Kidney glomerular epithelial cell (primary cell): ENCODE results near the gene GSK3B.

ENCODE experiments used
- DNase-seq: peaks from one replicate; lab custom pipeline; 2025; lab: John Stamatoyannopoulos, UW

The GSK3B gene

GRCh38 chr3:119873646-119874045 is 220.6 kb downstream of the GSK3B start:
- DNase-seq: no peak

DNA sequence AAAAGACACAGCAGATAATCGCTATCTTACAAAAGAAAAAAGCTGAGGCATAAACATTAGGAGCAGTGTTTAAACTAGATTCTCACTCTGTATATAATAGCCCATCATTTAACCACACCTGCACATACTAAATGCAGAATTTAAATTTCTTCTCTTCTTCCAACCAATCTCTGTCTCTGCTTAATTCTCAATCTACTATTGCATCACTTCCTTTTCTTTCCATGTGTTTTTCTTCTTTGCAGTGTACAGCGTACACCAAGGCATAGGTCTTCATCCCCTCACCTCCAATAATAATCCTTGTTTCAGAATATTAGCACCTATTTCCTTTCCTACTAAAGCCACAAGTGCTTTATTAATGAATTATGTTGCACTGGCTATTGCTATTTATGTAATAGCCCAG is 221.5 kb downstream of the GSK3B start:
- no peak for DNase-seq

GRCh38 chr3:119871571-119871970 is 222.7 kb downstream of the GSK3B start:
- DNase-seq: no peak

DNA sequence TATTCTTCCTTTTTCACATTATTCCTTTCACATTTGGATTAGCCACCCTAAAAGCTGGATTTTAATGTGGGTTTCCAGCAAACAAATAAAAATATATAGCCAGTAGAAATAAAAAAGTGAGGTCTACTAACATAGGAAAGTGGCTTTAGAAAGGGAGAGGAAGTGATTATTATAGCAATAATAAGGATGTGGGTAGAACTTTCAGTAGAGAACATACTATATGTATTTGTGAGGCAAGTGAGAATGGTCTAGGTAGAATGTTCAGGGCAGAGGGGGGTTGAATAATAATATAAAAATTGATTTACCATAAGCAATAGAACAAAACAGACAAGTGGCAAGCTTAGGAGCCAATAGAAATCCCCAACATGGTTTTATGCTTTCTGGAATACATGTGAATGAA is 223.7 kb downstream of the GSK3B start:
- DNase-seq: no peak

DNA sequence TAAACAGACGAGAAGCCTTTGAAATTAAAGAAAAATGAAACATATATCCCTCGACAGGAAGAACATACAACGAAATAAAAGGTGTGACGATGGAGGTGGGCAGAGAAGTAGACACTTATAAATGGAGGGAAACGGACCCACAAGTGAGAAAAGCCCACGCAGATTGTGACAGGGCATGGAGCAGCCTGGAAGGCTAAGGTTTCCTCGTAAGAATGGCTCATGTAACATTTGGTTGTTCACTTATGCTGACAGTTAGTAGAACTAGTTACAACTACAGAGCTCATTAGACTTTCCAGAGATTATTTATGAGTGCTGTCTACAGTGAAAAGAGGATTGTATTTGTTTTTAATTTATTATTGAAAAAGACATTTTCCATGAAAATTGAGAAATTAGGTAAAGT is 229.8 kb downstream of the GSK3B start:
- DNase-seq: no peak

DNA sequence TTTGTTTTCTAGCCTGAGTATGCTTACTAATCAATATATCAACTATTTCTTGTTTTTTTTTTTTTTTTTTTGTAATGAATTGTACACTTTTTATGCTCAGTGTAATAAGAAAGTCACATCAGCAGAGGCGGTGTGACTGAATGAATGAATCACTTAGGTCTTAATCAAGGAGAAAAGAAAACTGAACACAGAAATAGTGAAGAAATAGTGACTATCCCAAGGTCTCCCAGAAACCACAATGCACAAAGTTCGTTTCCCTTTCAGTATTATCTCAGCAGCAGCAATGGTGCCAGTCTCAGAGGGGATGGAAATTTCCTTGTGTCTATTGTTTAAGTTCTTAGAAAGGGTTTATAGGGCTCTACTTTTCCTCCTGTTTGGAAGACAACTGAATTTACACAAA is 231.6 kb downstream of the GSK3B start:
- no peak for DNase-seq

GRCh38 chr3:119861681-119862080 is 232.6 kb downstream of the GSK3B start:
- no peak for DNase-seq

DNA sequence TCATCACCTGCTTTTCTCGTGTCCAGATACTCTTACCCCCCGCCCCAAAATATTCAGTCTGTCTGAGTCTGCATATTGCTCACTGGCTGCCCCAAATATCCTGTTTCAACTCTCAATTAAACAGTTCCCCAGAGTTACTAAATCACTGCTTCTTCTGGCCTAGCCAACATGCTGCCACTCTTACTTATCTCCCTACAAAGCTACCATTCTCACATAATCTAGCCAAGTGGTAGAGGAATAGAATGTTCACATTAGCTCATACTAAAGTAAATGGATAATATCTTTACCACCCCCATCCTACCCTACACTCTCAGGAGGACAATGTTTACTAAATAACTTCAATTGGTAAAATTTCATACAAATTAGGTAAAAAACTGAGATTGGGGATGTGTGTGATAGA is 234.5 kb downstream of the GSK3B start:
- DNase-seq: no peak

GRCh38 chr3:119858957-119859356 is 235.3 kb downstream of the GSK3B start:
- DNase-seq: no peak

- DNase-seq: no peak
These were observed 237.6 kb downstream of the GSK3B start for GRCh38 chr3:119856695-119857094.

GRCh38 chr3:119849126-119849525 is 245.1 kb downstream of the GSK3B start:
- DNase-seq: no peak

GRCh38 chr3:119841808-119842471 is 252.3 kb downstream of the GSK3B start:
- DNase-seq: no peak

DNA sequence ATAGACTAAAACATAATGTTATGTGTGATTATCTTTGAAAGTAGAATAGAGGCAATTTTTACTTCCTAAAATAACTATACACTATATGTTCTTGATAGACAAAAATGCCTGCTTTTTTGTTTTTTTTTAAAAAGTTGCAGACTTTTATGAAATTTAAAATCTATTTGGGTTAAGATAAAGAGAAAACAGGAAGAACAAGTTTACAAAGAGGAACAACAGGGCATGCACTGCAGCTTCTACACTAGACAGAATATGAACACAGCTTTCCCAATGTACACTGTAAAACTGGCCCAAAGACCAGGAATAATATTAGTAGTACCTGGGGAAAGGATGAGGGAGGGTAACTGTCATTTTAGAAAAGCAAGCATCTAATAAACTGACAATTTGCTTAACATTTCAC is 258.7 kb downstream of the GSK3B start:
- no peak for DNase-seq

GRCh38 chr3:119834754-119835370 is 259.4 kb downstream of the GSK3B start:
- DNase-seq: no peak

DNA sequence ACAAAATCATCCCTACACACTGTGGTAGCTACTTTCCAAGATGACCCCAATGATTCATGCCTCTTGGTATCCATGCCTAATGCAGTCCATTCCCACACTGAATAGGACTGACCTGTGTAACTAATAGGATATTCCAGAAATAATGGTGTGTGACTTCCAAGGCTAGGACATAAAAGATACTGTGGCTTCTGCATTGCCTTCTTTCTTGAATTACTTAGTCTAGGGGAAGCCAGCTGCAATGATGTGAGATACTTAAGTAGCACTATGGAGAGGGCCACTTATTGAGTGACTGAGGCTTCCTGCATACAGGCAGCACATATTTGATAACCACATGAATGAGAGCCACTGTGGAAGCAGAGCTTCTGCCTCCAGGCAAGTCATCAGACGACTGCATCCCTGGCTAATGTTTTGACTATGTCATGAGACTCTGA is 262.3 kb downstream of the GSK3B start:
- peak; percentile 43 for DNase-seq

DNA sequence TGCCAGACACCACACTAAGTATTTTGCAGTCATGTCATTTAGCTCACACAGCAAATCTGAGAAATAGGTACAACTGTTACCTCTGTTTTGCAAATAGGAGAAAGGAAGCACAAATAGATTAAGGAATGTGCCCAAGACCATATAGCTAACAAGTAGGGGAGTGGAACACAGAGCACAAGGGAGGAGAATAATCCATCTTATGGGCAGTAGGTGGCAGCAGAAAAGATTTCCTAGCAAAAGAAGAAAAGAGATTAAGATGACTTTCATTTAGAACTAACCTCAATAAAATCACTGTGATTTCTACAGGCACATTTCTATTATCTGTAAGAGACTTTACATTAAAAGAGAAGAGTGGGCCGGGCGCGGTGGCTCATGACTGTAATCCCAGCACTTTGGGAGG is 263.2 kb downstream of the GSK3B start:
- DNase-seq: no peak

DNA sequence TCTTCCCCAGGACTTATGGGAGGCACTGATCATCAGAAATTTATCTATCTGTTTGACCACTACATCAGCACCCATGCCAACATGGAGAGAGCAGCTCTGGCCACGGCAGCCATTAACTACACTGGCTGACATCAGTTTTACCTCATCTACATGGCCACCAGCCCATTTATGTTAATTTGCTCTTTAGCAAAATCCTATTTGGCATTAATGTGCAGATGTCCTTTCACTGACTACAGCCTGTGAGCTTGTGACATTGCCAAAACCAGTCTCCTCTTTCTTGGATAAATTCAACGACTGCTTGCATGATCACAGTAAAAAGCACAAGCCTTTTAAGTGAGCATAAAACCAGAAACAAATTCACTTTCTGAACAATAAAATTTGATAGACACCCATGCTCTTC is 264.8 kb downstream of the GSK3B start:
- DNase-seq: no peak

DNA sequence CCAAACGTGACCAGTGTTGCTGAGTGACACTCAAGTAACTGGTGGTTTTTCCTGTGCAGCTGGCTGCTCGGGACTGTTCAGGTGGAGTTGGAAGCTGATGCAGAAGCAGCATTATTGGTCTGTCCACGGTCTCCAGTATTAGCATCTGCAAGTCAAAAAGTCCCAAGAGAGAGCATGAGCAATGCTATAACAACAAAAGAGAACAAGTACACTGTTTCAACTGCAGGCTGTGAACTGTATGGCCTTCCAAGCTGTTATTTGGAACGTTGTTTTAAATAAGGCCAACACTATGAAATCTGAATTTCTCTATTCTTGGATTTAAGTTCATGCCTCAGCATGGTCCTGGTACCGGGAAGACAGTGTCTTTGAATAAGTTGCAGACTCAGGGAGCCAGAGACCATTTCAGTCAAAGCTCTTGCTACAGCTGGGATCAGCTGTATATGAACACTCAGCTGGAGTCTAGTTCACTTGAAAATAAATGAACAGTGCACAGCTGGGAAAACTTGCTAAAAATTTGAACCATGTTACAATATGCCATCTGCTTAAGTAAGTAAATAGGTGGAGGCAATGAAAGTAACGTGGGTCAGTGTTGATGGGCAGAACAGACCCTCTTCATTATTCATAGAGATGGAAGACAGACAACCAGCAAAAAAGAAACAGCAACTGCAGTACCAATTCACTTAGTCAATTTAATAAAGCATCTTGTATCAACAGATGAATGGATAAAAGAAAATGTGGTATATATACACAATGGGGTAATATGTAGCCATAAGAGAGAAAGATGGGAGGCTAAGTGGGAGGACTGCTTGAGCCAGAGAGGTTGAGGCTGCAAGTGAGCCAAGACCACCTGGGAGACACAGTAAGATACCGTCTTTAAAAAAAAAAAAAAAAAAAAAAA is 267.3 kb downstream of the GSK3B start:
- DNase-seq: no peak

DNA sequence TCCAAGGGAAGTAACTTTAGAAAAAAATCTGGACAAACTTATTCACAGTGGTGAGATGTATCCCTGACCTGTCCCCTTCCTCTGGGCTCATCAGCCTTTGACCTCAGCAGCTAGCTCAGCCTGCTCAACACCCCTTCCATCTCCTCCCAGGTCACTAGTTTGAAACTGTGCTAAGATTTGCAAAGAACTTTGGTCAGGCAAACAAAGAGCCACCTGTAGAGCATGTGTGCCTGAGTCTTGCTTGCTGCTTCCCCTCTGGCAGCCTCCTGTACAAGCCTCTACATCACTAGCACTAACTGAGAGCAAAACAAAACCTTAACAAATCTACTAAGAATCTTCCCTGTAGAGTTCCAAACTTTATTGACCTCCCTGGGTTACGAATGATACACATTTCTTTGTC is 268.4 kb downstream of the GSK3B start:
- no peak for DNase-seq

GRCh38 chr3:119819806-119820205 is 274.4 kb downstream of the GSK3B start:
- no peak for DNase-seq

- DNase-seq: no peak
These were observed 275.3 kb downstream of the GSK3B start for GRCh38 chr3:119818937-119819336.

DNA sequence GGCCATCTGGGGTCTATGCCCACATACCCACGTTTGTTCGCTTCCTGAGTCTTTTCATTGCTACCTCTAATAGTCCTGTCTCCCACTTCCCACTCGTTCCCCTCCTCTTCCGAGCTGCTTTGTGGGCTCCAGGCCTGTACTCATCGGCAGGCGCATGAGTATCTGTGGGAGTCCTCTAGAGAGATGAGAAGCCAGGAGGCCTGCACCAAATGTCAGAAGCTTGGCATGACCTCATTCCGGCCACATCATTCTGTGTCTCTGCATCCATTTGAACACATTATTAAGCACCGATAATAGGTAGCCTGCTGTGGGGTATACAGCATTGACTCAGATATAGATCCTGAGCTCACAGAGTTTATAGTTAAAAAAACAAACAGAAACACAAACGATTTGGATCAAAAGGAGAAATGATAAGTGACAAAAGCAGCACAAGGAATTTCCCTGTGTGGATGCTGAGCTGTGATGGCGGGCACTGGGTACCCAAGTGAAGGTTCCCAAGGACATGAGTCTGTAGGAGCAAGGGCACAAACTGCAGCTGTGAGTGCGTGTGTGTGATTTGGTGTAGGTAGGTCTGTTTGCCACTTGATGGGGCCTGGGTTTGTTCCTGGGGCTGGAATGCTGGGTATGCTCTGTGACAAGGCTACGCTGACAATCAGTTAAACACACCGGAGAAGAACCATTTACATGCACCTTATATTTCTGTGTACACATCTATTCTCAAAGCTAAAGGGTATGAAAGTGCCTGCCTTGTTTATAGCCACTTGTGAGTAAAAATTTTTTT is 276.5 kb downstream of the GSK3B start:
- no peak for DNase-seq
